ENCODE data around the gene MICAL1.

MICAL1 gene

DNA sequence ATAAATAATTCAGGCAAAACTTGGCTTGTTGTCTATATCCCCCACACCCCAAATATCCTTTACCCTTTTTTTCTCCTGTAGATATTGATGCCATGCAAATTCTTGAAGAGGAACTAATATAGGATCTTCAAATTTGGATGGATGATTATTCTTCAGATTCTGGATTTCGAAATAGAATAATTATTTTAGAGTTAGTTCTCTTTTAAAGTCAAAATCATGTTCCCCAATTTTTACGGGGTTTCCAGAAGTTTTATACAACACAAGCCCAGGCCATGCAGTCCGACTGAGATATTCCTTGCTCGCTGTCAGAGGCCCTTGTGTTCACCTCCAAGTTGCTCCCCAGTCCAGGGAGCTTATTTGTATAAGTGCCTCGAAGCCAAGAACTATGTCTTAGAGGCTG, 19.5 kb downstream of the MICAL1 start:
- DNase-seq (ENCODE audit: low spot score) (no peak), FAIRE-seq (no peak)

GRCh38 chr6:109434456-109434855, 21.1 kb downstream of the MICAL1 start:
- DNase-seq (ENCODE audit: low spot score) (no peak), FAIRE-seq (no peak)

DNA sequence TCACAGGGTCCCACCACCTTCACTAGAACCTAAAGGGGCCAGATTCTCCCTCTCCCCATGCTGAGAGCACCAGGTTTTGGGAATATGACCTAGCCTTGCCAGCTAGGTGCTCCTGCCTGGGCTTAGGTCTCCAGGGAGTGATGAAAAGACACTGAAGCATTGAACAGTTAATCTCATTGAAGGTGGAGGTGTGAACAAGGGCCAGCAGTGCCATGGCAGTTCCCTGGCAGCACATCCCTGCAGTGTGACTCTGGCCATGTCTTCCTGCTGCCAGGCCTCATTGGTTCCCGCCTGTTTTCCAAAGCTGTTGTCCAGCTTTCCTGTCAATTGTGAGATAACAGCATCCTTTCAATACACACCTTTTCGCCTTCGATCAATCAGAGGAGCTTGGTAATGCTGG, 26.1 kb downstream of the MICAL1 start:
- no peak for FAIRE-seq
- DNase-seq (ENCODE audit: low spot score), result no peak

DNA sequence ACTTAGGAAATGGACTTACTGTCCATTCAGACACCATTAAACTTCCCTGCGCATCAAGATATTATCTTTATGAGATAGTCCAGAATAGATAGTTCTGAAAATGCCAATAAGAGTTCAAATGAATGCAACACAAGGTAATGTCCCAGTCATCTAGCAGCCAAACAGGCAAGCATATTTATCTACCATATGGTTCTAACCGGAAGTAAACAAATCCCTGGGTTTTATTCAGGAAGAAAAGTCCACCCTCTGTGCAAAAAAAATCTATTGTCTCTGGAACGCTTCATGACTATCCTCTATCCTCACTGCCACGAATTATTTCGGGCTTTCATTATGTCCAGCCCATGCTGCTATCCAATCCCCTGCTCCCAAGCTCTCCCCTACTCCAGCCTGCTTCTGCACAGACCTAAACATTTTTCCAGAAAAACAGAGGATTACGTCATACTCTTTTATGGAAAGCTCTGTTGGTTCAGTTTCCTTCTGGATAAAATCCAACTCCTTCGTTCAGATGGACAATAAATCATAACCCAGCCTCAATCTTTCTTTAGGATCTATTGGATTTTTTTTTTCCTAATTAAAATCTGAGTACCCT, 26.6 kb downstream of the MICAL1 start:
- no peak for DNase-seq (ENCODE audit: low spot score)
- no peak for FAIRE-seq

DNA sequence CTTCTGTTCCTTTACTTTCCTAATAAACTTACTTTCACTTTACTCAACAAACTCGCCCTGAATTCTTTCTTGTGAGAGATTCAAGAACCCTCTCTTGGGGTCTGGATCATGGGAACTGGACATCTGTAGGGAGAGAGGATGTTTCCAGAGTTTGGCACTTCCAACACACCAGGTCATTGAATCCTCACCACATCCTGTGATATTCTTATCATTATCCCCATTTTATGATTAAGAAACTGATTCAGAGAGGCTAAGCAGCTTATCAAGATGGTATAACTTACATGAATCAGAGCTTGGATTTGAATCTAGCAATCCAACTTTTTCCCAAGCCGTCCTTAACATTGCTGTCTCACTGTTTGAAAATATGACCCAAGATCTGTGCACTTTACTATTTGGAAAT, 30.6 kb downstream of the MICAL1 start:
- FAIRE-seq (no peak), DNase-seq (ENCODE audit: low spot score) (peak; percentile 74)

DNA sequence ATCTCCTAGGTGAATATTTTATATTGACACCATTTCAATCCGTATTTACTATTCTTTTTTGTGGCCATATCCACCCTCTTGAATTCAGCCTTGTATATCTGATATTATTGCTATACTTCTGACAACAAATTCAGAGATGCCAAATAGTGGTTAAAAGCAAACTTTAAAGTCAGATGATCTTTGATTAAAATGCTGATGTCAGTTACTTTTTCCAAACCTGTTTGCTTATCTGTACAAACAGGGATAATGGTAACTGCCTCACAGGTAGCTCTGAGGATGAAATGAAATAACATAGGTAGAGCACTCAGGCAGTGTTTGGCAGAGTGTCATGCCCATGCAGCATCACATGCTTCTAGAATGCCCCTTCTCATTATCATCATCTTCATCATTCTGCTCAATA, 34.4 kb downstream of the MICAL1 start:
- FAIRE-seq (no peak), DNase-seq (ENCODE audit: low spot score) (no peak)

DNA sequence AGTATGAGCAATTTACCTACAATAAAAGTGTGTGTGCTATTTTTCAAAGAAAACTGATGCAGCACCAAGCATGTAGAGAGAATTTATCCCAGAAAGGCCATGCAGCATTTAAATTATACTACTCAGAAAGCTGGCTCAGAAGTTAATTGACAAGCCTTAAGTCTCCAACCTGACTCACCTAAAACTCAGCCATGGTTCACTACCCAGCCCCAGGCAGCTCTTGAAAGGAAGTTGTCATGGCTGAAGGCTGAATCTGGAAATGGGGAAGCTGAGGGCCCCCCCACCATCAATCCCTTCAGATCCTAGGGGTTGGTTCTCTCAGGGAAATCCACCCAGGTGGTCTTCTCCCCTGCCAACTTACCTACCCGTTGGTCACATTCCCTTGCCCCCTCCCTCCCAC, 34.8 kb downstream of the MICAL1 start:
- FAIRE-seq (peak; percentile 76), DNase-seq (ENCODE audit: low spot score) (peak; percentile 61)

DNA sequence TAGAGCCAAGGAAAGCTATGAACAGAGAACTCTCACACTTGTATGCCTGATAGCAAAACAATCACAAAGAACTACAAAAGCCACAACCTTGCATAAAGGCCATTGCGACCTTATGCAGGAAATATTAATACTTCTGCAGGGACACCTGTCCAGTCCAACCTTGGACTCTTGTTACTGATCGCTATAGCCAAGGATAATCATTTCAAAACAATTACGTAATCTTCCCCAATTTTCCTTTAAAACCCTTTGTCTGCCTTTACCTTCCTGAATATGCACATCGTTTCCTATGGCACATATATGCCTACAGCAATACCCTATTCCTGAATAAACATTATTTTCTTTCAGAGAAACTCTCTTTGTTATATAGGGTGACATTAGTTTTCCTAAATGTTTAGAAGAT, 37.9 kb downstream of the MICAL1 start:
- no peak for DNase-seq (ENCODE audit: low spot score)
- FAIRE-seq, result no peak

DNA sequence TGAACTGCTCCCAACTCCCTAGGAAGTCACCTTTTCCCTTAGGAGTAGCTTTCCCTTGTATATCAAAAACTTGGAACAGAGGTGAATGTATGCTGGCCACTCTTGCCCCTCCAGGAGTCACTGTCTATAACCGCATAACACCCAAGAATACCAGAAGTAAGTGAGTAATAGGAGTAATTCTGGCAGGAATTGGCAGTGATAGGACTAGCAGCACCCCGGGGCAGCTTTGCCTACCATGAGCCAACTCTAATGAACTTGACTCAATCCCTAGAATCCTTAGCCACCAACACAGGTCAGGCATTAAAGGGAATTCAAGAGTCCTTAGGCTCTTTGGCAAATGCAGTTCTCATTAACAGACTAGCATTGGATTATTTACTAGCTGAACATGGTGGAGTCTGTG, 44.5 kb downstream of the MICAL1 start:
- FAIRE-seq (no peak), DNase-seq (ENCODE audit: low spot score) (no peak)

DNA sequence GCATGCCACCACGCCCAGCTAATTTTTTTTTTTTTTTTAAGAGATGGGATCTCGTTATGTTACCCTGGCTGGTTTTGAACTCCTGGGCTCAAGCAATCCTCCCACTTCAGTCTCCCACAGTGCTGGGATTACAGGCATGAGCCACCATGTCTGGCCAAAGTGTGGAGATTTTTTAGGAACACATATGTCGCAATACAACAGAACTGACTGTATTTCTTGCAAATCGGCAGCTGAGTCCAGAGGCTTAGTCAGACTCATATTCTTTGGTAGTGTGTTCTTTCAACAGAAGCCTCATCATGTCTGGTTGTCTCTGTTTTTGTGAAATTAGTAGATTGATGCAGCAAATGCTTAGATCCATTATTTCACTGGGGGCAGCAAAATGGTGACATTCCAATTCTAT, 49.4 kb downstream of the MICAL1 start:
- DNase-seq (ENCODE audit: low spot score), result no peak

DNA sequence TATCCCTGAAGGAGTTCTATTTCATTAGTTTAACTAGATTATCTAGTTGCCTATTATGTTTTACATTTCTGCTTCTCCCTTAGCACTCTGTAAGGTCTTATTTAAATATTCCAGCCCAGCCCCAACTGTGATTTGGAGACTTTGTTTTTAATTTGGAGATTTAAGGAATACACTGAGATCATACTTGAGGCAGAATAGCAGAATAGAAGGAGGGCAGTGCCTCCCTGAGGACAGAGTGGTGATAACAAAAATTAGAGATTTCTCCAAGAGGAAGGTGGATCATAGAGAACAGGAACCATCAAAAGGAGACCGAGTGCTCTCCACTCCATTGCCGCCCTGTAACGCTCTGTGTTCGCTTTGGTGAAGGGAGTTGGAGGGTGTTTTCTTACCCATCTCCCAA, 58.6 kb downstream of the MICAL1 start:
- FAIRE-seq, result no peak
- DNase-seq (ENCODE audit: low spot score), result no peak

More for the DNA sequence above, 49.4 kb downstream of the MICAL1 start:
- FAIRE-seq, result no peak

- FAIRE-seq (no peak), DNase-seq (ENCODE audit: low spot score) (no peak)
Measured at GRCh38 chr6:109396046-109396718, 59.4 kb downstream of the MICAL1 start.

Measured in RCC 7860 (cell line).